Right atrium auricular region (tissue), 2 donors: ENCODE data around the gene PANK3. TPM values are rescaled to one million over a fixed set of nuclear protein-coding genes. Genes with fewer than 3 reads are reported as not detected.

Experiments used
- DNase-seq: peaks from one replicate; pipeline ENCODE4 v3.0.0-alpha.2; 2019; ENCODE audit warnings: low spot score
- H3K27ac ChIP-seq, 2 donors: fragments of 200-600 bp; sonication (generic); 1 replicate in 1 of 2; 2 replicates in 1 of 2; pipeline ENCODE4 v1.5.1; 2016 to 2019
- H3K27me3 ChIP-seq, 2 donors: fragments of 200-600 bp; sonication (generic); one replicate each; pipeline versions ENCODE4 v1.5.1 to v1.6.0; 2017 to 2019
- H3K36me3 ChIP-seq: fragments of 200-600 bp; sonication (generic); one replicate; pipeline ENCODE4 v1.5.1; 2016
- H3K4me1 ChIP-seq, 2 donors: fragments of 200-600 bp; sonication (generic); one replicate each; pipeline versions ENCODE4 v1.5.1 to v1.6.0; 2017 to 2019
- H3K4me3 ChIP-seq, 2 donors: fragments of 200-600 bp; sonication (generic); 1 replicate in 1 of 2; 2 replicates in 1 of 2; pipeline ENCODE4 v1.5.1; 2017 to 2019; ENCODE audit warnings: mild to moderate bottlenecking in 1 of 2, moderate library complexity in 1 of 2
- H3K9me3 ChIP-seq, 2 donors: fragments of 200-600 bp; sonication (generic); one replicate each; pipeline ENCODE4 v1.5.1; 2019
- total RNA-seq, 2 donors: library from RNA; depleted of rRNA; stranded (reverse); fragments of >200 nt; gene quantifications; one replicate each; pipeline ENCODE4 v1.1.0, GENCODE V29; 2016
- TF ChIP-seq, protein P1 (sequence below), 2 donors: fragments of 200-600 bp; sonication (generic); IDR thresholded peaks; one replicate each; pipeline ENCODE4 v1.5.1; 2019; ENCODE audit warnings: antibody characterized with exemption in 2 of 2

The PANK3 gene
- total RNA-seq, 2 donors from 2014 or later, result 17.7 to 18.5 TPM

DNA sequence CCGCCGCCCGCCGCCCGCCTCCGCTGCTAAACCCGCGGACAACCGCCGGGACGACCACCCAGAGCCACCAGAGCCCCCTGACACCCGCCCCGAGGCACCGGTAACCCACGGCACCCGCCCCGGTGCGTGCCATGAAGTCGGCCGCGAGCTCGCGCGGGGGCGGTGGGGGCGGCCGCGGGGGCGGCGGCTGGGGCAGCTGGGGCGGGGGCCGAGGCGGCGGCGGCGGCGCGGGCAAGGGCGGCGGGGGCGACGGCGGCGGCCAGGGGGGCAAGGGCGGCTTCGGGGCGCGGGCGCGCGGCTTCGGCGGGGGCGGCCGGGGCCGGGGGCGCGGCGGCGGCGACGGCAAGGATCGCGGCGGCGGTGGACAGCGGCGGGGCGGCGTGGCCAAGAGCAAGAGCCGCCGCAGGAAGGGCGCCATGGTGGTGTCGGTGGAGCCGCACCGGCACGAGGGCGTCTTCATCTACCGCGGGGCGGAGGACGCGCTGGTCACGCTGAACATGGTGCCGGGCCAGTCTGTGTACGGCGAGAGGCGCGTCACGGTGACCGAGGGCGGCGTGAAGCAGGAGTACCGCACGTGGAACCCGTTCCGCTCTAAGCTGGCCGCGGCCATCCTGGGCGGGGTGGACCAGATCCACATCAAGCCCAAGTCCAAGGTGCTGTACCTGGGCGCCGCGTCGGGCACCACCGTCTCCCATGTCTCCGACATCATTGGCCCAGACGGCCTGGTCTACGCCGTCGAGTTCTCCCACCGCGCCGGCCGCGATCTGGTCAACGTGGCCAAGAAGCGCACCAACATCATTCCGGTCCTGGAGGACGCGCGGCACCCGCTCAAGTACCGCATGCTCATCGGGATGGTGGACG lies 49.6 kb downstream of the PANK3 start:
- DNase-seq, result no peak
- Histone ChIP-seq H3K27me3 (peaks cover 10 to 11% of the 10 kb centered on the region in 2 donors), H3K4me1 (peaks cover 0 to 8% of the 10 kb centered on the region in 2 donors), H3K9me3 (no peaks in the 10 kb centered on the region), H3K4me3 (peak overlapping the region; percentile 39 to 52), H3K36me3 (no peaks in the 10 kb centered on the region), H3K27ac (no peak overlapping the region)
- TF ChIP-seq, protein P1, sequence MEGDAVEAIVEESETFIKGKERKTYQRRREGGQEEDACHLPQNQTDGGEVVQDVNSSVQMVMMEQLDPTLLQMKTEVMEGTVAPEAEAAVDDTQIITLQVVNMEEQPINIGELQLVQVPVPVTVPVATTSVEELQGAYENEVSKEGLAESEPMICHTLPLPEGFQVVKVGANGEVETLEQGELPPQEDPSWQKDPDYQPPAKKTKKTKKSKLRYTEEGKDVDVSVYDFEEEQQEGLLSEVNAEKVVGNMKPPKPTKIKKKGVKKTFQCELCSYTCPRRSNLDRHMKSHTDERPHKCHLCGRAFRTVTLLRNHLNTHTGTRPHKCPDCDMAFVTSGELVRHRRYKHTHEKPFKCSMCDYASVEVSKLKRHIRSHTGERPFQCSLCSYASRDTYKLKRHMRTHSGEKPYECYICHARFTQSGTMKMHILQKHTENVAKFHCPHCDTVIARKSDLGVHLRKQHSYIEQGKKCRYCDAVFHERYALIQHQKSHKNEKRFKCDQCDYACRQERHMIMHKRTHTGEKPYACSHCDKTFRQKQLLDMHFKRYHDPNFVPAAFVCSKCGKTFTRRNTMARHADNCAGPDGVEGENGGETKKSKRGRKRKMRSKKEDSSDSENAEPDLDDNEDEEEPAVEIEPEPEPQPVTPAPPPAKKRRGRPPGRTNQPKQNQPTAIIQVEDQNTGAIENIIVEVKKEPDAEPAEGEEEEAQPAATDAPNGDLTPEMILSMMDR (IDR thresholded peaks at IDR 0.05), result no peak

DNA sequence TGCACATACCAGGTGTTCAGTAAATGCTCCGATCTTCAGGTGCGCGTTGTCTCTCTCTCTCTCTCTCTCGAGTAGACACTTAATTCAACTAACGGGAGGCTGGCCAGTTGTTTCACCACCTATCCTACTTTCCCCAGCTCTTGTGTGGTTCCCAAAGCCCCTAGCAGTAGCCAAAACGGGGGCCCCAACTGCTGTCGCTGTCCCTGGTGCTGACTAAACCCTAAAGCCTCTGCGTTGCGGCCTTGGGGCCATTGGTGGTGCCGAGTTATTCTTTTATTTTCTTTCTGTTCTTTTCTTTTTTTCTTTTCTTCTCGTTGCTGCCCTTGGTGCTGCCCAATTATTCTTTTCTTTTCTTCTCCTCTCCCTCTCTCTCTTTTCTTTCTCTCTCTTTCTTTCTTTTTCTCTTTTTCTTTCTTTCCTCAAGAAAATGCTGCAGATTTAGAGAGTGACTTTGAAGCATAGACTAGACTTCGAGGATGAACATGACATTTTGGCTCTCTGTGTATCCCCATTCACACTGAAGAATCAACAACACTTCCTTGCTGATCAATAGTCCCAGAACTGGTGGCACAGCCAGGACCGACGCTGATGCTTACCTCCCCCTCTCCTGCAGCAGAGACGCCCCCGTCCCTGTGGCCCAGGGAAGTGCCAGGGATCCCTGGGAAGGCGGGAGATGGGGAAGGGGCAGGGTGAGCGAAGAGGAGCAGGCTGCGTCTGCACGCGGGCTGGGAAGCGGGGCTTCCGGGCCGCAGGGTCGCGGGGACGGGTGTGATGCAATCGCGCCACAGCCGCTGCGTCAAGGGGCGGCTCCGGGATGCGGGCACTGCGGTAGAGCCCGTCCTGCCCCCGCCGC lies 50.4 kb downstream of the PANK3 start, which contains the start of gene FBLL1:
Gene FBLL1 (plus strand): TSS at position 785 of the 853 bp plus-strand sequence. CDS start 200 bp downstream, outside the sequence.
- peak within 1 kb of the TSS; percentile 39 to 52 for H3K4me3 ChIP-seq
- H3K4me1 ChIP-seq, result peaks cover 0 to 8% of the 10 kb centered on the region in 2 donors
- H3K36me3 ChIP-seq, result no peaks in the 10 kb centered on the region
- H3K27ac ChIP-seq, result no peak within 1 kb of the TSS
- DNase-seq, result no peak
- TF ChIP-seq, protein P1 (IDR thresholded peaks at IDR 0.05), result no peak
- peaks cover 10 to 11% of the 10 kb centered on the region in 2 donors for H3K27me3 ChIP-seq
- H3K9me3 ChIP-seq, result no peaks in the 10 kb centered on the region

DNA sequence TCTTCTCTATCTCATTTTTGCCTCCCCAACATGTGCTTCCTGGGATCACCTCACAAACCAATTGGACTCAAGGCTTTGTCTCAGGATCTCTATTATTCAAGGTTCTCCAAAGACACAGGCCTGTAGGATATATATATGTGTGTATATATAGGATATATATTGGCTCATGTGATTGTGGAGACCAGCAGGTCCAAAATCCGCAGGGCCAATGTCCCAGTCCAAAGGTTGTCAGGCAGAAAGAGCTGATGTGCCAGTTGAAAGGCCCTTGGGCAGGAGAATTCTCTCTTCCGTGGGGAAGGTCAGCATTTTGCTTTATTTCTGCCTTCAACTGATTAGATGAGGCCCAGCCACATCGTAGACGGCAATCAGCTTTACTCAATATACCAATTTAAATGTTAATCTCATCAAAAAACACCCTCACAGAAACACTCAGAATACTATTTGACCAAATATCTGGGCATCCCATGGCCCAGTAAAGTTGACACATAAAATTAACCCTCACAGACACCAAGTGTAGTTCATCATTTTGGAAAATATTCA lies 51.3 kb downstream of the PANK3 start:
- peaks cover 10 to 11% of the 10 kb centered on the region in 2 donors for H3K27me3 ChIP-seq
- H3K27ac ChIP-seq, result no peak overlapping the region
- H3K36me3 ChIP-seq, result no peaks in the 10 kb centered on the region
- no peak overlapping the region for H3K4me3 ChIP-seq
- TF ChIP-seq, protein P1 (IDR thresholded peaks at IDR 0.05), result no peak
- peaks cover 0 to 8% of the 10 kb centered on the region in 2 donors for H3K4me1 ChIP-seq
- H3K9me3 ChIP-seq, result no peaks in the 10 kb centered on the region
- DNase-seq, result no peak

DNA sequence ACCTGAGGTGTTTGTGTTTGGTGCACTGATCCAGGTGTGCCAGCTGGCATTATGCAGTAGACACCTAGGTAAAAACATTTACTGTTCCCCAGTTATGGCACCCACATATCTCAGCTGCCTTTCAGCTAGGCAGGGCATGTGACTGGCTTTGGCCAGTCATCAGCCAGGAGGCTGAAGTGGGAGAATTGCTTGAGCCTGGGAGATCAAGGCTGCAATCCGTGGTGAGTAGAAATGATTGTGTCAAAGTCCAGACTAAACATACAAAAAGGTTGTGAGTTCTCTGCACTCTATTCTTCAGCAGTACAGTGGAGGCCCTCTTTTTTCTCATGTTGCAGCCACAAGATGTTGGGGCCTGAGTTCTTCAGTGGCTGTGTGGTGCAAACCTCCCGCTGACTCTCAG lies 53.3 kb downstream of the PANK3 start:
- no peaks in the 10 kb centered on the region for H3K36me3 ChIP-seq
- no peak overlapping the region for H3K27ac ChIP-seq
- H3K27me3 ChIP-seq, result peaks cover 7 to 10% of the 10 kb centered on the region in 2 donors
- H3K4me3 ChIP-seq, result no peak overlapping the region
- DNase-seq, result no peak
- TF ChIP-seq, protein P1 (IDR thresholded peaks at IDR 0.05), result no peak
- H3K4me1 ChIP-seq, result peaks cover 0 to 8% of the 10 kb centered on the region in 2 donors
- H3K9me3 ChIP-seq, result no peaks in the 10 kb centered on the region

DNA sequence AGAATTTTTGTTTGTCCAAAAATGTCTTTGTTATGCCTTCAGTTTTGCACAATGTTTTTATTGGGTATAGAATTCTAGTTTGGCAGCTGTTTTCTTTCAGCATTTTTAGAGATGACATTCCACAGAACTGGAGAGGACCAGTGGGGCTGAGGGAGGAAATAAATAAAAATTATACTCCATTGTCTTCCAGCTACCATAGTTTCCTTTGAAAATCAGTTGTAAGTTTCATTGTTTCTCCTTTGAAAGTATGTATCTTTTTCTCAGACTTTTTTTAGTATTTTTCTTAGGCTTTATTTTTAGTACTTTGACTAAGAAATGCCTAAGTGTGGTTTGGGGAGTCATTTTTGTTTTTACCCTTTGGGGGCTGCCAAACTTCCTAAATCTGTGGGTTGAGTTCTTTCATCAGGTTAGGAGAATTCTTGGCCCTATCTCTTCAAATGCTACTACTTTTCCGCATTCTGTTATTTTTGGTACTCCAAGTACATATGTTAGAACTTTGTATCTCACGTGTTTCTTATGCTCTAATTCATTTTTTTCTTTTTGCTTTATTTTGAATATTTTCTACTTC lies 65.2 kb downstream of the PANK3 start:
- TF ChIP-seq, protein P1 (IDR thresholded peaks at IDR 0.05), result no peak
- Histone ChIP-seq H3K27ac (no peak overlapping the region), H3K27me3 (no peaks in the 10 kb centered on the region), H3K9me3 (peaks cover 0 to 8% of the 10 kb centered on the region in 2 donors), H3K36me3 (peaks cover 85% of the 10 kb centered on the region), H3K4me1 (no peaks in the 10 kb centered on the region), H3K4me3 (no peak overlapping the region)
- no peak for DNase-seq
